GM13976 (cell line): Measurements from ENCODE around the gene GABARAP.
A peak's percentile ranks its signal among the peaks of the same experiment; 100 is the strongest.

Source experiments
- DNase-seq: peaks from one replicate; pipeline ENCODE4 v3.0.0; 2012; ENCODE audit warnings: low spot score
- in situ Hi-C: fragments of 300-500 bp; cut with MboI; formaldehyde crosslinking; loops from one replicate; pipeline ENCODE4 v1.12.0; 2022; ENCODE audit warnings: low sequenced_read_pairs, mixed read lengths, inconsistent platforms; ENCODE audit not compliant: unreplicated experiment
- TF ChIP-seq, protein P1 (sequence below): IDR thresholded peaks from 2 replicates; pipeline ENCODE4 v1.5.1; 2012; ENCODE audit warnings: borderline replicate concordance, mild to moderate bottlenecking; ENCODE audit not compliant: insufficient read depth; ENCODE audit errors: extremely low read depth, missing control alignments, control extremely low read depth

Gene GABARAP

GRCh38 chr17:7283471-7284216 is 41.4 kb upstream of the GABARAP start:
- in situ Hi-C loops: loop anchor here (25.0 kb wide), 1 partner anchor 246 kb away; the partner anchor contains the start of genes SLC16A11 and SLC16A13
- DNase-seq: peak; percentile 12
- TF ChIP-seq, protein P1, sequence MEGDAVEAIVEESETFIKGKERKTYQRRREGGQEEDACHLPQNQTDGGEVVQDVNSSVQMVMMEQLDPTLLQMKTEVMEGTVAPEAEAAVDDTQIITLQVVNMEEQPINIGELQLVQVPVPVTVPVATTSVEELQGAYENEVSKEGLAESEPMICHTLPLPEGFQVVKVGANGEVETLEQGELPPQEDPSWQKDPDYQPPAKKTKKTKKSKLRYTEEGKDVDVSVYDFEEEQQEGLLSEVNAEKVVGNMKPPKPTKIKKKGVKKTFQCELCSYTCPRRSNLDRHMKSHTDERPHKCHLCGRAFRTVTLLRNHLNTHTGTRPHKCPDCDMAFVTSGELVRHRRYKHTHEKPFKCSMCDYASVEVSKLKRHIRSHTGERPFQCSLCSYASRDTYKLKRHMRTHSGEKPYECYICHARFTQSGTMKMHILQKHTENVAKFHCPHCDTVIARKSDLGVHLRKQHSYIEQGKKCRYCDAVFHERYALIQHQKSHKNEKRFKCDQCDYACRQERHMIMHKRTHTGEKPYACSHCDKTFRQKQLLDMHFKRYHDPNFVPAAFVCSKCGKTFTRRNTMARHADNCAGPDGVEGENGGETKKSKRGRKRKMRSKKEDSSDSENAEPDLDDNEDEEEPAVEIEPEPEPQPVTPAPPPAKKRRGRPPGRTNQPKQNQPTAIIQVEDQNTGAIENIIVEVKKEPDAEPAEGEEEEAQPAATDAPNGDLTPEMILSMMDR: no peak

DNA sequence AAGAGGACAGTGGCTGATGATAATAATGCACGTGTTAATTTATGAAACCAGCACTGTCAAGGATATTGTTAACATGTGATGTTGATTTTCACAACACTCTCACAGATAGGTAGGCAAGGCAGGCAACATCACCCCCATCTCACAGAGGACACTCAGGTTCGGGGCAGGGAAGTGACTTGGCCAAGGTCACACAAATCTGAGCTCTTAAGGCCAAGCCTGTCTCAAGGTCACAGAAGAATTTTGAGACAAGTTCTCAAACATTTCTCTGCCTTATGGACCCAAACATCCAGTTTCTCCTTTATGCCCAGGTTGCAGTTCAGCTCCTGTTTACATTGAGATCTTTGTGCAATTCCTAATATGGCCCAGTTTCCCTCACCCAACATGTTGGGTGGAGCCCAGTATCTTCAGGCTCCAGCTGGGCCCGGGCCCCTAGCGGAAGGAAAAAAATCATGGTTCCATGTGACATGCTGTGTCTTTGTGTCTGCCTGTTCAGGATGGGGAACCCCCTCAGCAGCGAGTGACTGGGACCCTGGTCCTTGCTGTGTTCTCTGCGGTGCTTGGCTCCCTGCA is 40.6 kb upstream of the GABARAP start:
- TF ChIP-seq, protein P1: no peak
- DNase-seq: no peak
- in situ Hi-C loops: loop anchor here (25.0 kb wide), 1 partner anchor 246 kb away; the partner anchor contains the start of genes SLC16A11 and SLC16A13

DNA sequence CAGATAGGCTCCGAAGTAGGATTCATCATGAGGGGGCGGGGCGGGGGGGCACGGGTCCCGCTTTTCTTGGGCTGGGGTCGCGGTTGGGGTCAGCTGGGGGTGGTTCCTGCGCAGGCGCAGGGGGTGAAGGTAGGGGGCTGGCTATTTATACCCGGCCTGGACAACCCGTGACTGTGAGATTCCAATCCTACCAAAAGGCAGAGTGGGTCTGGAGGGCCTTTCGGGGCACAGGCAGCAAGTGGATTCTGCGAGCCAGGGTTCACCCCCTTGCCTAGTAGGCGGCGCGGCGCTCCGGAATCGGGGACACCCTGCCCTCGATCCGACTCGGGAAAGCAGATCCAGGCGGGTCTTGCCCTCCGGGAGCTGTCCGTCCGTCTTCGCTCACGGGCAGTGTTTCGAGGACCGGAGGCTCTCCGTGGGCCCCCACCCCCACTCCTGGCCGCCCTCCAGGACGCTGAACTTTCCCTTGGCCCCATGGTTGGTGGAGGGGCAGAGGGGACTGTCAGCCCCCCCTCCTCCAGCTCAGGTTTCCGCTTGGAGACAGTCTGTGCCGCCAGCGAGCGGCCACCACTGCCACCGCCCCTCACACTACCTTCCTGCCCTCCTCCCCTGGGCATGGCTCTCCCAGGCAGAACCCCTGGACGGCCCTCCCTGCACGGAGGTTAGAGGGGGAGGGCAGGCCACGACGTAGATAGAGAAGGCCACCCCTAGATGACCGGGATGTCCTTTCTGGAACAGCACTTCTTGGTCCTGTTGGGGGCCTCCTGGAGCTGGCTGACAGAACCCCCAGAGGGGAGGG is 39.9 kb upstream of the GABARAP start:
- in situ Hi-C loops: loop anchor here (25.0 kb wide), 1 partner anchor 245 kb away; the partner anchor contains the start of genes SLC16A11 and SLC16A13
- TF ChIP-seq, protein P1: no peak
- DNase-seq: peak; percentile 37

GRCh38 chr17:7281074-7281952 is 39.1 kb upstream of the GABARAP start, which contains the start of gene SLC2A4:
Gene SLC2A4, plus strand, starts transcription at chr17:7281718. Its CDS starts 217 bp downstream, at chr17:7281935.
- DNase-seq: peak; percentile 99
- TF ChIP-seq, protein P1: no peak
- in situ Hi-C loops: loop anchor here (25.0 kb wide), 1 partner anchor 244 kb away; the partner anchor contains the start of genes SLC16A11 and SLC16A13

- DNase-seq: peak; percentile 90
- in situ Hi-C loops: loop anchor here (25.0 kb wide), 1 partner anchor 243 kb away; the partner anchor contains the start of genes SLC16A11 and SLC16A13
- TF ChIP-seq, protein P1: peak; percentile 65
Observed at GRCh38 chr17:7280519-7281073, 38.3 kb upstream of the GABARAP start.
